Loucy (cell line): ENCODE results near the gene GHDC.

Experiments
- H2AFZ ChIP-seq: fragments of 200-600 bp; sonication (generic); 2 replicates; pipeline ENCODE4 v1.6.0; 2016; ENCODE audit warnings: antibody characterized with exemption, mild to moderate bottlenecking, low read length, moderate library complexity
- H3F3A ChIP-seq: fragments of 200-600 bp; 2 replicates; pipeline ENCODE4 v1.6.0; 2016; ENCODE audit warnings: antibody characterized with exemption, low read depth, mild to moderate bottlenecking
- H3K27me3 ChIP-seq: fragments of 200-600 bp; sonication (generic); 2 replicates; pipeline ENCODE4 v1.6.1; 2014; ENCODE audit warnings: low read length, mild to moderate bottlenecking; ENCODE audit not compliant: insufficient read depth, poor library complexity, severe bottlenecking
- H3K36me3 ChIP-seq: fragments of 200-600 bp; sonication (generic); 2 replicates; pipeline ENCODE4 v1.6.1; 2016; ENCODE audit warnings: low read length; ENCODE audit not compliant: insufficient read depth
- H3K4me1 ChIP-seq: fragments of 200-600 bp; sonication (generic); 2 replicates; pipeline ENCODE4 v1.5.1; 2014; ENCODE audit warnings: low read length, mild to moderate bottlenecking; ENCODE audit not compliant: insufficient read depth, poor library complexity, severe bottlenecking
- H3K4me2 ChIP-seq: fragments of 200-600 bp; sonication (generic); 2 replicates; pipeline ENCODE4 v1.6.0; 2014; ENCODE audit warnings: antibody characterized with exemption, low read length, low read depth, mild to moderate bottlenecking; ENCODE audit not compliant: poor library complexity, severe bottlenecking
- H3K4me3 ChIP-seq: fragments of 200-600 bp; sonication (generic); 2 replicates; pipeline ENCODE4 v1.5.1; 2014; ENCODE audit warnings: low read length, mild to moderate bottlenecking, mixed read lengths; ENCODE audit not compliant: poor library complexity, severe bottlenecking
- H3K79me2 ChIP-seq: fragments of 200-600 bp; sonication (generic); 2 replicates; pipeline ENCODE4 v1.6.1; 2014; ENCODE audit warnings: low read length; ENCODE audit not compliant: insufficient read depth
- H3K9ac ChIP-seq: fragments of 200-600 bp; sonication (generic); 2 replicates; pipeline ENCODE4 v1.6.0; 2014; ENCODE audit warnings: mild to moderate bottlenecking, low read depth, low read length, moderate library complexity; ENCODE audit not compliant: poor library complexity, severe bottlenecking
- H3K9me2 ChIP-seq: fragments of 200-600 bp; sonication (generic); replicated peaks from 2 replicates; pipeline ENCODE4 v1.6.1; 2016; ENCODE audit warnings: low read depth, low read length, mixed read lengths
- H3K9me3 ChIP-seq: fragments of 200-600 bp; sonication (generic); 2 replicates; pipeline ENCODE4 v1.6.1; 2014; ENCODE audit warnings: mild to moderate bottlenecking, antibody characterized with exemption, low read length, low read depth; ENCODE audit not compliant: insufficient read depth
- H4K20me1 ChIP-seq: fragments of 200-600 bp; sonication (generic); 2 replicates; pipeline ENCODE4 v1.6.0; 2014; ENCODE audit warnings: antibody characterized with exemption, low read length, mild to moderate bottlenecking; ENCODE audit not compliant: insufficient read depth, poor library complexity, severe bottlenecking
- CTCF ChIP-seq: fragments of 200-600 bp; sonication (generic); conservative IDR thresholded peaks from 2 replicates; pipeline ENCODE4 v1.5.1; 2014; ENCODE audit warnings: mild to moderate bottlenecking, antibody characterized with exemption, low read length
- EZH2phosphoT487 ChIP-seq: fragments of 200-600 bp; IDR thresholded peaks from 2 replicates; pipeline ENCODE4 v1.6.1; 2018; ENCODE audit warnings: antibody characterized with exemption, mild to moderate bottlenecking, moderate library complexity, borderline replicate concordance

GHDC gene

GRCh38 chr17:42171831-42172230 lies 22.5 kb downstream of the GHDC start:
- Histone ChIP-seq H3K9me2 (no peaks in the 10 kb centered on the region), H3K9ac (no peak overlapping the region), H4K20me1 (no peaks in the 10 kb centered on the region), H3K27me3 (no peaks in the 10 kb centered on the region), H3K4me2 (no peak overlapping the region), H3F3A (no peaks in the 10 kb centered on the region), H3K36me3 (no peaks in the 10 kb centered on the region), H3K4me1 (no peaks in the 10 kb centered on the region), H3K9me3 (no peaks in the 10 kb centered on the region), H2AFZ (no peak overlapping the region), H3K79me2 (no peaks in the 10 kb centered on the region), H3K4me3 (no peak overlapping the region)
- TF ChIP-seq CTCF (no peak), EZH2phosphoT487 (no peak)

- no peak for TF ChIP-seq EZH2phosphoT487
- no peak for TF ChIP-seq CTCF
- Histone ChIP-seq H2AFZ (no peak overlapping the region), H3K79me2 (no peaks in the 10 kb centered on the region), H3F3A (no peaks in the 10 kb centered on the region), H4K20me1 (no peaks in the 10 kb centered on the region), H3K4me2 (no peak overlapping the region), H3K27me3 (no peaks in the 10 kb centered on the region), H3K36me3 (no peaks in the 10 kb centered on the region), H3K4me1 (no peaks in the 10 kb centered on the region), H3K9ac (no peak overlapping the region), H3K9me2 (no peaks in the 10 kb centered on the region), H3K9me3 (no peaks in the 10 kb centered on the region), H3K4me3 (no peak overlapping the region)
Measured at GRCh38 chr17:42169351-42169750, 24.9 kb downstream of the GHDC start.

GRCh38 chr17:42167807-42168206 lies 26.5 kb downstream of the GHDC start:
- Histone ChIP-seq H3K36me3 (no peaks in the 10 kb centered on the region), H3K9me2 (no peaks in the 10 kb centered on the region), H3F3A (no peaks in the 10 kb centered on the region), H4K20me1 (no peaks in the 10 kb centered on the region), H3K4me3 (no peak overlapping the region), H3K9ac (no peak overlapping the region), H3K4me2 (no peak overlapping the region), H3K27me3 (no peaks in the 10 kb centered on the region), H3K4me1 (no peaks in the 10 kb centered on the region), H2AFZ (no peak overlapping the region), H3K9me3 (no peaks in the 10 kb centered on the region), H3K79me2 (no peaks in the 10 kb centered on the region)
- TF ChIP-seq EZH2phosphoT487: no peak
- TF ChIP-seq CTCF: no peak
